ENCODE data around the gene SENP6.

Gene SENP6

DNA sequence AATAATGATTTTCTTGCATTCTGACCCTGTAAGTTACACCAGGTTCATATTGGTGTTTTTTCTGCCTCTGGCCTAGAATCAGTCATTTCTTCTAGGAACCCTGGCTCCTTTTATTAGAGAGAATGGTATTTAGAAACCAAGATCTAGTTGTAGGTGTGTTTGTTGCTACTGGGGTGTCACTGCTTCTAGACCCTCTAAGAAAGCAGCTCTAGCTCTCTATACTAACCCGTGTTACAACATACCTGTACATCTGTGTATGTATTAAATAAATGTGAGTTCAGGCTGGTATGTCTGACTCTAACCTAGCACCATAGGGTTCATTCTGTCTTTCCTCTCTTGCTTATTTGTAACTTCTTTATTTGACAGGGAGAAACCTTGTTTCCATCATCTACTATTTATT, 16.8 kb downstream of the SENP6 start:
- TF ChIP-seq, protein P1, sequence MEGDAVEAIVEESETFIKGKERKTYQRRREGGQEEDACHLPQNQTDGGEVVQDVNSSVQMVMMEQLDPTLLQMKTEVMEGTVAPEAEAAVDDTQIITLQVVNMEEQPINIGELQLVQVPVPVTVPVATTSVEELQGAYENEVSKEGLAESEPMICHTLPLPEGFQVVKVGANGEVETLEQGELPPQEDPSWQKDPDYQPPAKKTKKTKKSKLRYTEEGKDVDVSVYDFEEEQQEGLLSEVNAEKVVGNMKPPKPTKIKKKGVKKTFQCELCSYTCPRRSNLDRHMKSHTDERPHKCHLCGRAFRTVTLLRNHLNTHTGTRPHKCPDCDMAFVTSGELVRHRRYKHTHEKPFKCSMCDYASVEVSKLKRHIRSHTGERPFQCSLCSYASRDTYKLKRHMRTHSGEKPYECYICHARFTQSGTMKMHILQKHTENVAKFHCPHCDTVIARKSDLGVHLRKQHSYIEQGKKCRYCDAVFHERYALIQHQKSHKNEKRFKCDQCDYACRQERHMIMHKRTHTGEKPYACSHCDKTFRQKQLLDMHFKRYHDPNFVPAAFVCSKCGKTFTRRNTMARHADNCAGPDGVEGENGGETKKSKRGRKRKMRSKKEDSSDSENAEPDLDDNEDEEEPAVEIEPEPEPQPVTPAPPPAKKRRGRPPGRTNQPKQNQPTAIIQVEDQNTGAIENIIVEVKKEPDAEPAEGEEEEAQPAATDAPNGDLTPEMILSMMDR (IDR thresholded peaks at IDR 0.05; ENCODE audit: insufficient read depth, low read depth, low read length, missing control alignments): no peak
- DNase-seq (ENCODE audit: low read depth): no peak
- no peak overlapping the region for H3K4me3 ChIP-seq (ENCODE audit: low read length)

DNA sequence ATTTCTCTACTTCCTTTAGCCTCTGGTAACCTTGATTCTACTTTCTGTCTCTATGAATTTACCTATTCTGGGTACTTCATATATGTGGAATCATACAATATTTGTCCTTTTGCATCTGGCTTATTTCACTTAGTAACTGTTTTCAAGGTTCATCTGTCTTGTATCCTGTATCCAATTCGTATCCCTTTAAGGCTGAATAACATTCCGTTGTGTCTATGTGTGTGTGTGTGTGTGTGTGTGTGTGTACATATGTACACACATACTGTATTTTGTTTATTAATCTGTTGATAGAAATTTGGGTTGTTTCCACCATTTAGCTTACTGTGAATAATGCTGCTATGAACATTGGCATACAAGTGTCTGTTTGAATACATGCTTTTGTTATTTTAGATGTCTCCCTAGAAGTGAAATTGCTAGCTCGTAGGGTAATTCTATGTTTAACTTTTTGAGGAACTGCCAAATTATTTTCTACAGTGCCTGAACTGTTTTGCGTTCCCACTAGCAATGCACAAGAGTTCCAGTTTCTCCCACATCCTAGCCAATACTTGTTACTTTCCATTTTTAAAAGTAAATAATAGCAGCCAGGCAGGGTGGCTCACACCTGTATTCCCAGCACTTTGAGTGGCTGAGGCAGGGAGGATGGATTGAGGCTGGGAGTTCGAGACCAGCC, 17.7 kb downstream of the SENP6 start:
- no peak for DNase-seq (ENCODE audit: low read depth)
- TF ChIP-seq, protein P1 (IDR thresholded peaks at IDR 0.05; ENCODE audit: insufficient read depth, low read depth, low read length, missing control alignments): no peak
- no peak overlapping the region for H3K4me3 ChIP-seq (ENCODE audit: low read length)

GRCh38 chr6:75620381-75621304, 19.0 kb downstream of the SENP6 start:
- H3K4me3 ChIP-seq (ENCODE audit: low read length): no peak overlapping the region
- no peak for DNase-seq (ENCODE audit: low read depth)
- TF ChIP-seq, protein P1 (IDR thresholded peaks at IDR 0.05; ENCODE audit: insufficient read depth, low read depth, low read length, missing control alignments): no peak

- H3K4me3 ChIP-seq (ENCODE audit: low read length): no peak overlapping the region
- TF ChIP-seq, protein P1 (IDR thresholded peaks at IDR 0.05; ENCODE audit: insufficient read depth, low read depth, low read length, missing control alignments): no peak
- no peak for DNase-seq (ENCODE audit: low read depth)
These were observed 20.2 kb downstream of the SENP6 start for GRCh38 chr6:75621846-75622245.

GRCh38 chr6:75623491-75623890, 21.8 kb downstream of the SENP6 start:
- no peak for DNase-seq (ENCODE audit: low read depth)
- H3K4me3 ChIP-seq (ENCODE audit: low read length): no peak overlapping the region
- TF ChIP-seq, protein P1 (IDR thresholded peaks at IDR 0.05; ENCODE audit: insufficient read depth, low read depth, low read length, missing control alignments): no peak

DNA sequence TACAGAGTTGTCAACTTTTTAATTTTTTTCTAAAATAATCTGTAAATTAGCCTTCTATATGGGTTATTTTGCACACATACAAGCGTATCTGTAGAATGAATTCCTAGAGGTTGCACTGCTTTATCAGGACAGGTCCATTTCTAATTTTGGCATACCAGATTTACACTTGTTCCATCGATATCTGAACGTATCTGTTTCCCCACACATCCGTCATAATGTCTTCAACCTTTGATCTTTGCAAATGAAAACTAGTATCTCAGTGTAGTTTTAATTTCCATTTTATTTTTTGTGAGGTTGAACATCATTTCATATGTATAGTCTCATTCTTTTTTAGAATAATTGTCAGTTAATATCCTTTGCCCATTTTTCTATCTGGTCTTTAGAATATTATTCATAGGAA, 22.7 kb downstream of the SENP6 start:
- TF ChIP-seq, protein P1 (IDR thresholded peaks at IDR 0.05; ENCODE audit: insufficient read depth, low read depth, low read length, missing control alignments): no peak
- H3K4me3 ChIP-seq (ENCODE audit: low read length): no peak overlapping the region
- DNase-seq (ENCODE audit: low read depth): no peak

Data from epithelial cell of esophagus (primary cell).